ENCODE results near the gene LIMK2.

The LIMK2 gene

GRCh38 chr22:31278626-31279326 is 66.7 kb downstream of the LIMK2 start:
- H4K5ac ChIP-seq (ENCODE audit: low read length) = no peak overlapping the region
- no peaks in the 10 kb centered on the region for H3K79me1 ChIP-seq (ENCODE audit: low read length)
- H3K18ac ChIP-seq (ENCODE audit: low read length) = no peak overlapping the region
- WGBS (ENCODE audit: extremely low coverage, insufficient coverage, low lambda C conversion rate) = no CpG with 5 or more reads among the region's 6 CpGs
- H3K4me2 ChIP-seq (ENCODE audit: low read length) = no peak overlapping the region
- no peak for DNase-seq
- no peaks in the 10 kb centered on the region for H3K27me3 ChIP-seq (ENCODE audit: insufficient read depth, low read length, poor library complexity)
- H3K9ac ChIP-seq (ENCODE audit: low read length) = no peak overlapping the region
- no peak overlapping the region for H2BK120ac ChIP-seq (ENCODE audit: low read depth, low read length)
- H2AK5ac ChIP-seq (ENCODE audit: low read length) = no peak overlapping the region
- H3K79me2 ChIP-seq (ENCODE audit: control insufficient read depth, insufficient read depth, low read length) = no peaks in the 10 kb centered on the region
- no peak overlapping the region for H2BK5ac ChIP-seq (ENCODE audit: low read length)
- no peak overlapping the region for H3K4ac ChIP-seq (ENCODE audit: low read depth, low read length)
- H4K8ac ChIP-seq (ENCODE audit: low read depth, low read length) = no peak overlapping the region
- H2BK15ac ChIP-seq (replicated peaks; ENCODE audit: low read depth) = no peak overlapping the region
- no peaks in the 10 kb centered on the region for H3K4me1 ChIP-seq (ENCODE audit: control insufficient read depth, low read depth, low read length)
- H3K27ac ChIP-seq (ENCODE audit: low read depth, low read length) = no peak overlapping the region
- peaks cover 2% of the 10 kb centered on the region for H3K36me3 ChIP-seq (ENCODE audit: control insufficient read depth, insufficient read depth, low read length)
- H3K56ac ChIP-seq (ENCODE audit: low read length) = no peak overlapping the region
- no peak overlapping the region for H3K4me3 ChIP-seq (ENCODE audit: low read length)
- H3K23ac ChIP-seq (ENCODE audit: low read length) = no peak overlapping the region

DNA sequence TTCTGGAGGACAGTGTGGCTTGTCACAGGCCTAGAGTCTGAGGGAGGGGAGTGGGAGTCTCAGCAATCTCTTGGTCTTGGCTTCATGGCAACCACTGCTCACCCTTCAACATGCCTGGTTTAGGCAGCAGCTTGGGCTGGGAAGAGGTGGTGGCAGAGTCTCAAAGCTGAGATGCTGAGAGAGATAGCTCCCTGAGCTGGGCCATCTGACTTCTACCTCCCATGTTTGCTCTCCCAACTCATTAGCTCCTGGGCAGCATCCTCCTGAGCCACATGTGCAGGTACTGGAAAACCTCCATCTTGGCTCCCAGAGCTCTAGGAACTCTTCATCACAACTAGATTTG is 67.2 kb downstream of the LIMK2 start:
- no peak overlapping the region for H3K23ac ChIP-seq (ENCODE audit: low read length)
- no peak overlapping the region for H4K8ac ChIP-seq (ENCODE audit: low read depth, low read length)
- H3K27ac ChIP-seq (ENCODE audit: low read depth, low read length) = no peak overlapping the region
- H3K27me3 ChIP-seq (ENCODE audit: insufficient read depth, low read length, poor library complexity) = no peaks in the 10 kb centered on the region
- no peak overlapping the region for H3K18ac ChIP-seq (ENCODE audit: low read length)
- no peaks in the 10 kb centered on the region for H3K4me1 ChIP-seq (ENCODE audit: control insufficient read depth, low read depth, low read length)
- no peak overlapping the region for H3K4me2 ChIP-seq (ENCODE audit: low read length)
- no peak overlapping the region for H3K56ac ChIP-seq (ENCODE audit: low read length)
- no peak overlapping the region for H3K4me3 ChIP-seq (ENCODE audit: low read length)
- H3K79me1 ChIP-seq (ENCODE audit: low read length) = no peaks in the 10 kb centered on the region
- DNase-seq = no peak
- H3K79me2 ChIP-seq (ENCODE audit: control insufficient read depth, insufficient read depth, low read length) = no peaks in the 10 kb centered on the region
- H2BK120ac ChIP-seq (ENCODE audit: low read depth, low read length) = no peak overlapping the region
- no peak overlapping the region for H2BK5ac ChIP-seq (ENCODE audit: low read length)
- no peak overlapping the region for H3K9ac ChIP-seq (ENCODE audit: low read length)
- H3K36me3 ChIP-seq (ENCODE audit: control insufficient read depth, insufficient read depth, low read length) = peaks cover 2% of the 10 kb centered on the region
- no peak overlapping the region for H2AK5ac ChIP-seq (ENCODE audit: low read length)
- no peak overlapping the region for H3K4ac ChIP-seq (ENCODE audit: low read depth, low read length)
- no peak overlapping the region for H4K5ac ChIP-seq (ENCODE audit: low read length)
- no peak overlapping the region for H2BK15ac ChIP-seq (replicated peaks; ENCODE audit: low read depth)

GRCh38 chr22:31279821-31280505 is 67.9 kb downstream of the LIMK2 start:
- Histone ChIP-seq H2AK5ac (ENCODE audit: low read length) (no peak overlapping the region), H2BK15ac (replicated peaks; ENCODE audit: low read depth) (no peak overlapping the region), H2BK120ac (ENCODE audit: low read depth, low read length) (no peak overlapping the region), H3K4ac (ENCODE audit: low read depth, low read length) (no peak overlapping the region), H3K4me2 (ENCODE audit: low read length) (no peak overlapping the region), H3K4me3 (ENCODE audit: low read length) (no peak overlapping the region), H3K4me1 (ENCODE audit: control insufficient read depth, low read depth, low read length) (no peaks in the 10 kb centered on the region), H3K79me1 (ENCODE audit: low read length) (no peaks in the 10 kb centered on the region), H3K27ac (ENCODE audit: low read depth, low read length) (no peak overlapping the region), H4K5ac (ENCODE audit: low read length) (no peak overlapping the region), H3K18ac (ENCODE audit: low read length) (no peak overlapping the region), H3K56ac (ENCODE audit: low read length) (no peak overlapping the region), H3K9ac (ENCODE audit: low read length) (no peak overlapping the region), H3K27me3 (ENCODE audit: insufficient read depth, low read length, poor library complexity) (no peaks in the 10 kb centered on the region), H2BK5ac (ENCODE audit: low read length) (no peak overlapping the region), H3K79me2 (ENCODE audit: control insufficient read depth, insufficient read depth, low read length) (no peaks in the 10 kb centered on the region), H3K36me3 (ENCODE audit: control insufficient read depth, insufficient read depth, low read length) (peaks cover under 1% of the 10 kb centered on the region), H3K23ac (ENCODE audit: low read length) (no peak overlapping the region), H4K8ac (ENCODE audit: low read depth, low read length) (no peak overlapping the region)
- DNase-seq = no peak

GRCh38 chr22:31281733-31282132 is 69.6 kb downstream of the LIMK2 start:
- Histone ChIP-seq H3K4ac (ENCODE audit: low read depth, low read length) (no peak overlapping the region), H3K79me1 (ENCODE audit: low read length) (no peaks in the 10 kb centered on the region), H3K79me2 (ENCODE audit: control insufficient read depth, insufficient read depth, low read length) (no peaks in the 10 kb centered on the region), H3K56ac (ENCODE audit: low read length) (no peak overlapping the region), H3K27ac (ENCODE audit: low read depth, low read length) (no peak overlapping the region), H3K4me3 (ENCODE audit: low read length) (no peak overlapping the region), H3K27me3 (ENCODE audit: insufficient read depth, low read length, poor library complexity) (no peaks in the 10 kb centered on the region), H3K4me2 (ENCODE audit: low read length) (no peak overlapping the region), H3K4me1 (ENCODE audit: control insufficient read depth, low read depth, low read length) (no peaks in the 10 kb centered on the region), H2BK5ac (ENCODE audit: low read length) (no peak overlapping the region), H4K8ac (ENCODE audit: low read depth, low read length) (no peak overlapping the region), H4K5ac (ENCODE audit: low read length) (no peak overlapping the region), H2BK120ac (ENCODE audit: low read depth, low read length) (no peak overlapping the region), H3K36me3 (ENCODE audit: control insufficient read depth, insufficient read depth, low read length) (no peaks in the 10 kb centered on the region), H3K23ac (ENCODE audit: low read length) (no peak overlapping the region), H3K18ac (ENCODE audit: low read length) (no peak overlapping the region), H3K9ac (ENCODE audit: low read length) (no peak overlapping the region), H2AK5ac (ENCODE audit: low read length) (no peak overlapping the region), H2BK15ac (replicated peaks; ENCODE audit: low read depth) (no peak overlapping the region)
- no CpG with 5 or more reads among the region's 4 CpGs for WGBS (ENCODE audit: extremely low coverage, insufficient coverage, low lambda C conversion rate)
- no peak for DNase-seq

DNA sequence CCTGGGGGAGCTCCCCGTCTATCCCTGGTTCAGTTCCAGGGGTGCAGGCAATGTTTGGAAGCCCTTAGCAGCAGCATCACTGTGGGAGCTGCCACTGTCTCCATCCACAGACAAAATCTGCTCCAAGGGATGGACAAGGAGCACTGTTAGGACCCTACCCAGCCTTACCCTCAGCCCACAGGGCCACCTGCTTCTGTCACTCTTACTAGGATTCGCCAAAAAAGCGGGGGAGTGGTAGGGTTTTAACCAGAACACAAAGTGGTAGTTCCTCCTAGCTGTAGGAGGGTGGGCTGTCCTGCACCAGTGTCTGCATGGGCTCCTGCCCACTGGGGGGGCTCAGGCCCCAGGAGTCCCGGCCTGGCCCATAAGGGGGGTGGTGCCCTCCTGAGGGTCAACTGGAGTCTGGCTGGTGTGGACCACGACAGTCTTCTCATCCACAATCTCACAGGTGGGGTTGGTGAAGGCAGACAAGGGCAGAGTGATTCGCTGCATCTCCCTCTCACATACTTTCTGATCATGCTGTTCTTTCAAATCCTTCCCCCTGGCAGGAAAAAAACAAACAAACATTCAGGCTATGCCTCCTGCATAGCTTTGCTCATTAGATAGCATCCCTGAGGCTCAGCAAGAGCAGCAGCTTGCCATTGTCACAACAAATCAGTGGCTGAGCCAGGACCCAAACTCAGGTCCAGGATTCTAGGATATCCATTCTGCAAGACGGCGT is 70.8 kb downstream of the LIMK2 start:
- Histone ChIP-seq H3K23ac (ENCODE audit: low read length) (no peak overlapping the region), H2BK5ac (ENCODE audit: low read length) (no peak overlapping the region), H4K5ac (ENCODE audit: low read length) (no peak overlapping the region), H2BK15ac (replicated peaks; ENCODE audit: low read depth) (no peak overlapping the region), H3K79me2 (ENCODE audit: control insufficient read depth, insufficient read depth, low read length) (no peaks in the 10 kb centered on the region), H3K27ac (ENCODE audit: low read depth, low read length) (no peak overlapping the region), H3K4me3 (ENCODE audit: low read length) (no peak overlapping the region), H4K8ac (ENCODE audit: low read depth, low read length) (no peak overlapping the region), H3K4ac (ENCODE audit: low read depth, low read length) (no peak overlapping the region), H3K9ac (ENCODE audit: low read length) (no peak overlapping the region), H3K4me1 (ENCODE audit: control insufficient read depth, low read depth, low read length) (no peaks in the 10 kb centered on the region), H2BK120ac (ENCODE audit: low read depth, low read length) (no peak overlapping the region), H3K27me3 (ENCODE audit: insufficient read depth, low read length, poor library complexity) (no peaks in the 10 kb centered on the region), H3K18ac (ENCODE audit: low read length) (no peak overlapping the region), H2AK5ac (ENCODE audit: low read length) (no peak overlapping the region), H3K79me1 (ENCODE audit: low read length) (no peaks in the 10 kb centered on the region), H3K4me2 (ENCODE audit: low read length) (no peak overlapping the region), H3K56ac (ENCODE audit: low read length) (no peak overlapping the region), H3K36me3 (ENCODE audit: control insufficient read depth, insufficient read depth, low read length) (no peaks in the 10 kb centered on the region)
- no CpG with 5 or more reads among the region's 8 CpGs for WGBS (ENCODE audit: extremely low coverage, insufficient coverage, low lambda C conversion rate)
- no peak for DNase-seq

Data from mesendoderm (in vitro differentiated cells).